GM18517 (cell line): ENCODE results near the gene ATG2A.
A peak's percentile ranks its signal among the peaks of the same experiment; 100 is the strongest.
"Not testable (repeated sequence)": the region's sequence is repeated elsewhere in the genome, so short reads cannot be mapped to it uniquely, and the experiment has no call there.

Source experiments
- ATAC-seq: cut with Tn5 transposase; IDR thresholded peaks from one replicate; pipeline ENCODE4 v1.9.1; 2021; ENCODE audit warnings: mild to moderate bottlenecking, moderate library complexity; ENCODE audit not compliant: unreplicated experiment

ATG2A gene

GRCh38 chr11:64857485-64857884, 59.5 kb downstream of the ATG2A start:
- no peak for ATAC-seq

GRCh38 chr11:64856382-64857227, 60.4 kb downstream of the ATG2A start:
- no peak for ATAC-seq

- no peak for ATAC-seq
These were observed 61.3 kb downstream of the ATG2A start for GRCh38 chr11:64855596-64856304.

- ATAC-seq: no peak
These were observed 62.2 kb downstream of the ATG2A start for GRCh38 chr11:64854534-64855502.

GRCh38 chr11:64854157-64854533, 62.9 kb downstream of the ATG2A start:
- no peak for ATAC-seq

- ATAC-seq: no peak
These were observed 63.3 kb downstream of the ATG2A start for GRCh38 chr11:64853709-64854108.

GRCh38 chr11:64852804-64853509, 64.1 kb downstream of the ATG2A start:
- no peak for ATAC-seq

- peak; percentile 18 for ATAC-seq
These were observed 65.1 kb downstream of the ATG2A start for GRCh38 chr11:64851831-64852351.

GRCh38 chr11:64850979-64851567, 65.9 kb downstream of the ATG2A start:
- peak; percentile 74 for ATAC-seq

GRCh38 chr11:64849598-64850356, 67.2 kb downstream of the ATG2A start:
- ATAC-seq: no peak

- no peak for ATAC-seq
These were observed 68.0 kb downstream of the ATG2A start for GRCh38 chr11:64848826-64849597.

- no peak for ATAC-seq
These were observed 68.7 kb downstream of the ATG2A start for GRCh38 chr11:64848214-64848825.

- ATAC-seq: no peak
These were observed 69.9 kb downstream of the ATG2A start for GRCh38 chr11:64846998-64847666.

GRCh38 chr11:64845776-64846129, 71.3 kb downstream of the ATG2A start:
- not testable (repeated sequence) for ATAC-seq

GRCh38 chr11:64845129-64845775, 71.8 kb downstream of the ATG2A start:
- no peak for ATAC-seq
